Activated naive CD8-positive, alpha-beta T cell treated with anti-CD3 and anti-CD28 coated beads, Interleukin-2, amount 10 ng/mL, durations not matched to agents 7 days and 5 days (primary cell): ENCODE results near the gene GRIK5. TPM values are rescaled to one million over a fixed set of nuclear protein-coding genes. Genes with fewer than 3 reads are reported as not detected.

Experiments
- ATAC-seq: fragments of 150-1000 bp; cut with Tn5 transposase; one replicate; pipeline ENCODE4 v1.10.0; 2021; ENCODE audit warnings: low read depth, moderate library complexity
- POLR2A ChIA-PET: fragments of 350-600 bp; sonication (Branson Sonifier 250); formaldehyde crosslinking; loops from one replicate; lab custom pipeline; 2021; ENCODE audit warnings: antibody characterized with exemption; lab: Charles Lee
- DNase-seq: peaks from one replicate; pipeline ENCODE4 v3.0.0; 2021
- H3K27ac Mint-ChIP-seq: one replicate; pipeline ENCODE4 v1.8.0; 2022; ENCODE audit warnings: mild to moderate bottlenecking, mixed read lengths
- H3K27me3 Mint-ChIP-seq: one replicate; pipeline ENCODE4 v1.8.0; 2022; ENCODE audit warnings: mild to moderate bottlenecking, moderate library complexity, mixed read lengths
- H3K36me3 Mint-ChIP-seq: one replicate; pipeline ENCODE4 v1.8.0; 2021; ENCODE audit warnings: mild to moderate bottlenecking, mixed read lengths
- H3K4me1 Mint-ChIP-seq: one replicate; pipeline ENCODE4 v1.8.0; 2021; ENCODE audit warnings: mixed read lengths
- H3K4me3 Mint-ChIP-seq: one replicate; pipeline ENCODE4 v1.8.0; 2022; ENCODE audit warnings: mild to moderate bottlenecking, moderate library complexity, mixed read lengths
- H3K9me3 Mint-ChIP-seq: one replicate; pipeline ENCODE4 v1.8.0; 2021; ENCODE audit warnings: mixed read lengths
- total RNA-seq, 2 experiments: library from RNA; stranded (reverse); gene quantifications; one replicate each; pipeline ENCODE4 v1.2.3, GENCODE V29; 2021

Gene GRIK5
- total RNA-seq, 2 experiments from 2014 or later: 0.44 to 0.79 TPM

DNA sequence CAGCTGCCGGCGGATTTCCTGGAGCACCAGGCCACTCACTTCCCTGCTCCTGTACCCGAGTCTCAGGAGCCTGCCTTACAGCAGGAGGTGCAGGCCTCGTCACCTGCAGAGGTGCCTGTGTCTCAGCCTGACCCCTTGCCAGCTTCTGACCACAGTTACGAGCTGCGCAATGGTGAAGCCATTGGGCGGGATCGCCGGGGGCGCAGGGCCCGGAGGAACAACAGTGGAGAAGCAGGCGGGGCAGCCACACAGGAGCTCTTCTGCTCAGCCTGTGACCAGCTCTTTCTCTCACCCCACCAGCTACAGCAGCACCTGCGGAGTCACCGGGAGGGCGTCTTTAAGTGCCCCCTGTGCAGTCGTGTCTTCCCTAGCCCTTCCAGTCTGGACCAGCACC, 9.3 kb upstream of the GRIK5 start:
- Mint-ChIP-seq H3K4me3 (no peak overlapping the region), H3K36me3 (peaks cover 18% of the 10 kb centered on the region), H3K9me3 (no peaks in the 10 kb centered on the region), H3K4me1 (peaks cover 35% of the 10 kb centered on the region), H3K27ac (no peak overlapping the region), H3K27me3 (no peaks in the 10 kb centered on the region)
- POLR2A ChIA-PET: no interaction called here
- no peak for DNase-seq
- no peak for ATAC-seq

DNA sequence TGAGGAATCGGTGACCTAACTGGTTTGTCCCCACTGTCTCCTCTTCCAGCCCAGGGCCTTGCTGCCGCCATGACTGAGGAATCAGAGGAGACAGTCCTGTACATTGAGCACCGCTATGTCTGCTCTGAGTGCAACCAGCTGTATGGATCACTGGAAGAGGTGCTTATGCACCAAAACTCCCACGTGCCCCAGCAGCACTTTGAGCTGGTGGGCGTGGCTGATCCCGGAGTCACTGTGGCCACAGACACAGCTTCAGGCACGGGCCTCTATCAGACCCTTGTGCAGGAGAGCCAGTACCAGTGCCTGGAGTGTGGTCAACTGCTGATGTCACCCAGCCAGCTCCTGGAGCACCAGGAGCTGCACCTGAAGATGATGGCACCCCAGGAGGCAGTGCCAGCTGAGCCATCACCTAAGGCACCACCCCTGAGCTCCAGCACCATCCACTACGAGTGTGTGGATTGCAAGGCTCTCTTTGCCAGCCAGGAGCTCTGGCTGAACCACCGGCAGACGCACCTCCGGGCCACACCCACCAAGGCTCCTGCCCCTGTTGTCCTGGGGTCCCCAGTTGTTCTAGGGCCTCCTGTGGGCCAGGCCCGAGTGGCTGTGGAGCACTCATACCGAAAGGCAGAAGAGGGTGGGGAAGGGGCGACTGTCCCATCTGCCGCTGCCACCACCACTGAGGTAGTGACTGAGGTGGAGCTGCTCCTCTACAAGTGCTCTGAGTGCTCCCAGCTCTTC, 8.7 kb upstream of the GRIK5 start:
- POLR2A ChIA-PET: no interaction called here
- peak overlapping the region; percentile 97 for H3K4me3 Mint-ChIP-seq
- no peak for ATAC-seq

DNA sequence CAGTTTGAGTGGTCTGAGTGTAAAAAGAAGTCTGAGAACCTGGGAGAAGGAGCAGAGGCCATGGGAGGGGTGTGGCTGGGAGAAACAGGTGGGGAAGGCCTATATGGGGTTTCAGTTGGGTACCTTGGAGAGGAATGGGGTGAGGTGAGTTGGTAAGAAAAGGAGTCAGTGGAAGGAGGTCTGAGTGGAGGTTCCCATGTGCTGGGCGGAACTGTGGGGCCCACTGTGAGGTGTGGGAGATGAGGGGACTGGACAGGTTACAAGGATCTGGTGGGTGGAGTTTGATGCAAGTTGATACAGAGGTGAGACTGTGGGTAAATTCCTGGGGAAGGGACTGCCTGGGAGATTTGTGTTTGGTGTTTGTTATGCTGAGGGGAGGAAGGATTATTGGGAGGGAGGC, 8.1 kb upstream of the GRIK5 start:
- Mint-ChIP-seq H3K27ac (peak overlapping the region; percentile 42), H3K4me3 (peak overlapping the region; percentile 97), H3K9me3 (no peaks in the 10 kb centered on the region), H3K36me3 (peaks cover 15% of the 10 kb centered on the region), H3K4me1 (peaks cover 36% of the 10 kb centered on the region), H3K27me3 (no peaks in the 10 kb centered on the region)
- ATAC-seq (no peak), DNase-seq (no peak)
- POLR2A ChIA-PET: no interaction called here

More for the DNA sequence above, 8.7 kb upstream of the GRIK5 start:
- DNase-seq: no peak
- Mint-ChIP-seq H3K27ac (peak overlapping the region; percentile 42), H3K9me3 (no peaks in the 10 kb centered on the region), H3K27me3 (no peaks in the 10 kb centered on the region), H3K36me3 (peaks cover 15% of the 10 kb centered on the region), H3K4me1 (peaks cover 35% of the 10 kb centered on the region)

DNA sequence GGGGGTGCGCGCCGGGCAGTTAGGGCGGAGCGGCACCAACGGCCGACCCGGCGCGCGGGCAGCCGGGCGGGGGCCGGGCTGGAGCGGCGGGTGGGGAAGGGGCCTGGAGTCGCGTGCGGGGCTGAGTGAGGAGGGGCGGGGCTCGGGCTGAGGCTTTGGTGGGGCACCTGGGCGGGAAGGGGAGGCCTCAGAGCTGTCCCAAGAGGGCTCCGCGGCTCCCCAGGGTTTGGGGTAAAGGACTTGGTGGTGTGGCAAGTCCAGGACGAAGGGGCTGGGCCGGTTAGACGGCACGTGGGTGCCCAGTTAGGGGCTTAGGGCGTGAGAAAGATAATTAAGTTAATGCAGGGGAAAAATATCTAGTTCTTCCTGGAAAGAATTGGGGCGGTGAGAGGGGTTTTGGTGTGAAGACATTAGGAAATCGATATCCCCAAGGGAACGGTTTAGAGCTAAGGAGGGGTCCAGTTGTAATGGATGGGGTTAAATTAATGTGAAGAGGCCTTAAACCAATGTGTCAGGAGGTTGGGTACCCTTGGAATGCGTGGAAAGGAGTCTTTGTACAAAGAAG, 6.5 kb upstream of the GRIK5 start:
- peak overlapping the region; percentile 91 for H3K27ac Mint-ChIP-seq
- POLR2A ChIA-PET: interaction anchor here (1.0 to 1.7 kb wide), 5 partner anchors 26 to 347 kb away, joined by 3 to 4 read pairs (median 3); partner anchors contain the start of genes GSK3A and ZNF526
- H3K4me3 Mint-ChIP-seq: peak overlapping the region; percentile 97
- peaks cover 10% of the 10 kb centered on the region for H3K36me3 Mint-ChIP-seq
- ATAC-seq (no peak), DNase-seq (no peak)
- H3K4me1 Mint-ChIP-seq: peaks cover 34% of the 10 kb centered on the region
- no peaks in the 10 kb centered on the region for H3K9me3 Mint-ChIP-seq
- no peaks in the 10 kb centered on the region for H3K27me3 Mint-ChIP-seq

DNA sequence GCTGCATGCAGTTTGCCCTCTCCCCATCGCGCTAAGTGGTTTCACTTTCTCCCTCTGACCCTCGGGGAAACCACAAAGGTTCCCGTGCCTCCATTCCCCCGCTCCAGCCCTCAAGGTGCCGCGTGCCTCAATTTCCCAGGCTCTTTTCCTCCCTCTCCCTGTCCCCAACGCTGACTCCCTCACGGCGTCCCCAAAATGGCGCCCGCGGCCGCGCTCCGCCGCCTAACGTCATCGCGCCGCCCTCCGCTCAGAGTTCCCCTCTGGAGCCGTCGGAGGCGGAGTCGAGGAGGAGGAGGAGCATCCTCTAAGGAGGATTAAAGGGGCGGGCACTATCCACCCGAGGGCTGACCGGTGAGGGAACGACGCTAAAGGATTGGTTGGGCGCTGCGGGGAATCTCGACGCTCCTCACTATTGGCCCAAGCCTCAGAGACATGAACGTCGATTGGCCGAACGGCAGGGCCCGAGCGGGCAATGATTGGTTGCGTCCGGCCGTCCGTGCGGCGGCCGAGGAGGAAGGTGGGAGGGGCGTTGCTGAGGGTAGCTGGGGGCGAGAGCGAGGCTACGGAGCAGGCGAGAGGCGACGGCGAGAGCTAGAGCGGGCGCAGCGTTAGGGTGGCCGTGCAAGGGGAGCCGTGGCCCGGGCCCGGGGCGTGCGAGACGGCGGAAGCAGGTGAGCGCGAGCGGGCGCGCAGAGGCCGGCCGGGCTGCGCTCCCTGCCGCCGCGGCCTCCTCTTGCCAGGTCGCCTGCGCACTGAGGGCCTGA, 5.8 kb upstream of the GRIK5 start, which contains the start of gene ZNF574:
ZNF574 (plus strand) TSS at position 551 of the 764 bp plus-strand sequence. CDS start 2,441 bp downstream, outside the sequence.
- Mint-ChIP-seq H3K9me3 (no peaks in the 10 kb centered on the region), H3K4me1 (peaks cover 30% of the 10 kb centered on the region), H3K27ac (peak within 1 kb of the TSS; percentile 99), H3K4me3 (peak within 1 kb of the TSS; percentile 99), H3K27me3 (peaks cover 3% of the 10 kb centered on the region), H3K36me3 (peaks cover 6% of the 10 kb centered on the region)
- POLR2A ChIA-PET: interaction anchor here (1.0 to 1.7 kb wide), 5 partner anchors 26 to 347 kb away, joined by 3 to 4 read pairs (median 3); partner anchors contain the start of genes GSK3A and ZNF526
- DNase-seq: peak; percentile 94
- peak; percentile 99 for ATAC-seq

DNA sequence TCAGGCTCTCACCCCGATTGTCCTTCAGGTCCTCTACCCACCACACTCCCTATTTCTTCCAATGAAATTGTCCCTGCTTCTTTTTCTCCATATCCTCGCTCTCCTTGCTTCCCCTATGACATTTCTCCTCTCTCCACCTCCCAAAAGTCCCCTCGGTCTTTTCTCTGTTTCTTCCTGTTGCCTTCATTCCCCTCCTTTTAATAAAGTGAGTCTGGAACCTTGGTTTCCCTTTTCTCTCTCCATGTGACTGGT, 5.3 kb upstream of the GRIK5 start:
- peaks cover 6% of the 10 kb centered on the region for H3K36me3 Mint-ChIP-seq
- POLR2A ChIA-PET: no interaction called here
- peak overlapping the region; percentile 99 for H3K27ac Mint-ChIP-seq
- ATAC-seq (peak; percentile 1), DNase-seq (no peak)
- no peaks in the 10 kb centered on the region for H3K9me3 Mint-ChIP-seq
- peaks cover 6% of the 10 kb centered on the region for H3K27me3 Mint-ChIP-seq
- H3K4me3 Mint-ChIP-seq: peak overlapping the region; percentile 99
- peaks cover 30% of the 10 kb centered on the region for H3K4me1 Mint-ChIP-seq

DNA sequence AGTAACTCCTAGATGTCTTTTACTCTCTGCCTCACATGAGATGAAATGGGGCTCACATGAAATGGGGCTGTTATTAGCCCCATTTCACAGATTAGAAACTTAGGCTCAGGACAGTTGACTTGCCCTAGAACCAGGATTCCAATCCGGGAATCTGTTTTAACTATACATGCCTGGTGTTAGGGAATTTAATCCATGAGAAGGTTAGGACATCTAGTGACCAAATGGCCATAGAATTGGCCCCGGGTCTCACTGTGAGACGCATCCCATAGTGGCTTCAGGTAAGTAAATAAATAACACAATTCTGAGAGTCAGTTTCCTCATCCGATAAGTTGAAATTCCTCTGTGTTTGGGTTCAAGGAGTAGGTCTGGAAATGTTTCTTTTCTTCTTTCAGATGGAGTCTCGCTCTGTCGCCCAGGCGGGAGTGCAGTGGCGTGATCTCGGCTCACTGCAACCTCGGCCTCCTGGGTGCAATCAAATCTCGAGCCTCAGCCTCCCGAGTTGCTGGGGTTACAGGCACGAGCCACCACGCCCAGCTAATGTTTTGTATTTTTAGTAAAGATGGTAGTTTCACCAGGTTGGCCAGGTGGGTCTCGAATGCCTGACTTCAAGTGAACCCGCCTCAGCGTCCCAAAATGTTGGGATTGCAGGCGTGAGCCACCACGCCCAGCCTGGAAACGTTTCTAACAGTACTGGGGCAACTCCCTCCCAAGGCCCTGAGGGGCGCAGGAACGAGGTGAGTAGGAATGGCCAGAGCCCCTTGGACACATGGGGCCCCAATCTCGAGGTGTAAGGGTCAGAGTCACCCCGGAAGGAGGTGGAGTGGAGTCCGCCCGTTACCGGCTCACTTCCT, 4.7 kb upstream of the GRIK5 start:
- H3K4me1 Mint-ChIP-seq: peaks cover 30% of the 10 kb centered on the region

DNA sequence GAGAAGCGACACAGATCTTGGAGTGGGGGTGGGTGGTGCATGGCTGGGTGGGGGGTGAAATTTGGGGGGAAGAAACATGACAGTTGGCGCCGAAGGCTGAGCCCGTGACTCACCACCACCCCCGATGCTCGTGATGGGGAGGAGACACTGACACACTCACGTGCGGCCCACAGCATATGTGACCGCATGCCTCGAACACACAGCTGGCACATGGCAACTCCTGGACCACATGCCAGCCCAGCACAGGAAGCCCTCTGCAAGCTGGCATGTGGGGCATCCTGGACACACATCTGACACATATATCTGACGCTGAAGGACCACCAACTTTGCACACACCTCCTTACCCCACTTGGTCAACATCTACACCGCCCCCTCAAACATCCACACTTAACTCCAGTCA, 1.2 kb upstream of the GRIK5 start:
- H3K27ac Mint-ChIP-seq: no peak overlapping the region
- peaks cover 4% of the 10 kb centered on the region for H3K36me3 Mint-ChIP-seq
- peaks cover 8% of the 10 kb centered on the region for H3K27me3 Mint-ChIP-seq
- H3K4me3 Mint-ChIP-seq: no peak overlapping the region
- no peak for ATAC-seq
- POLR2A ChIA-PET: no interaction called here
- H3K9me3 Mint-ChIP-seq: no peaks in the 10 kb centered on the region
- H3K4me1 Mint-ChIP-seq: peaks cover 9% of the 10 kb centered on the region
- no peak for DNase-seq

More for the DNA sequence above, 4.7 kb upstream of the GRIK5 start:
- Mint-ChIP-seq H3K4me3 (peak overlapping the region; percentile 99), H3K9me3 (no peaks in the 10 kb centered on the region), H3K36me3 (peaks cover 6% of the 10 kb centered on the region), H3K27me3 (peaks cover 7% of the 10 kb centered on the region), H3K27ac (peak overlapping the region; percentile 99)
- ATAC-seq (no peak), DNase-seq (peak; percentile 48)
- POLR2A ChIA-PET: no interaction called here

DNA sequence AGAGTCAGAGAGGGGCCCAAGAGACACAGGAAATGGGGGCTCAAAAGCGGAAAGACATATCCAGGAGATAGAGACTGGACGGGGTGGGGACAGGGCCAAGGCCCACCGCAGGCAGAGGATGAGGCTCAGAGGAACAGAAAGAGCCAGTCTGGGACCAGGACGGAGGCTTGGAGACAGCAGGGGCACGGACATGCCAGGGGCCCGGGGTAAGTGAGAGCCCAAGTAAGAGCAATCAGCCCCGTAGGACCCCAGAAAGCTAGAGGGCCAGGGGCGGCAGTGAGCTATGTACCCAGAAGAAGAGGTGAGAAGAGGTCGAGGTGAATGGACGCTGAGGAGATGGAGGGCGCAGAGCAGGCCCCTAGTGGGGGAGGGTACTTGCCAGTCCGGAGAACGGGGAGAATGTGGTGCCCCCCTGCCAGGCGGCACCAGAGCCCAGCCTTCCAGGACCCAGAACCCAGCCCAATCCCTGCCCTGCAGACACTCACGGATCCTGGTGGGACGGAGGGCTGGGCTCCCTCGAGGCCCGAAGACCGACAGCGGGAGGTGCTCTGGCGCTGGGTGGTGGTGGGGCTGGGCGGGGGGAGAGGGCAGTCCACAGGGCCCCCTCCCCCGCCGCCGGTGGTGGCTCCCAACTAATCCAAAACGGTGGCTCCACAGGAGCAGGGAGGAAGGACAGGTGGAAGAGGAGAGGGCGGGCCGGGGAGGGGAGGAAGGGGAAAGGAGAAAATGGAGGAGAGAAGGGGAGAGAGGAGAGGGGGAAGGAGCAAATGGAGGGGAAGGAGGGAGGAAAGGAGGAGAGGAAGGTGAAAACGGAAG, 1.0 kb downstream of the GRIK5 start:
- Mint-ChIP-seq H3K4me3 (no peak overlapping the region), H3K36me3 (no peaks in the 10 kb centered on the region), H3K9me3 (no peaks in the 10 kb centered on the region), H3K4me1 (peaks cover 4% of the 10 kb centered on the region), H3K27ac (no peak overlapping the region), H3K27me3 (peaks cover 8% of the 10 kb centered on the region)
- ATAC-seq (no peak), DNase-seq (no peak)
- POLR2A ChIA-PET: no interaction called here

DNA sequence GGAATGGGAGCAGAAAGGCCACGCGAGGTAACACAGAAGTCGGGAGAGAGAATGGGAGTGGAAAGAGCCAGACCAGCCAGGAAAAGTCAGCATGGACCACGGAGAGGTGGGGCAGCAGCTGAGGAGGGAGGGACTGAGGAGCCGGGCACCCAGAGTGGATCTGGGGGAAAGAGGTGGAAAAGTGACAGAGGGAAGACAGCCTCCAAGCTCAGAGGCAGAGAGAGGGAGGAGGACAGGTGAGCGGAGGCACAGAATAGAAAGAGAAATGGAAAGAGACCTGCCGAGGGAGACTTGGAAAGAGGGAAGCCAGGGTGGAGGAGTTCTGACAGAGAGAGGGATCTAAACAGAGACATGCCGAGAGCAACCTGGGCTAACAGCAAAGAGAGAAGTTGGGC, 1.6 kb downstream of the GRIK5 start:
- Mint-ChIP-seq H3K4me3 (no peak overlapping the region), H3K27ac (no peak overlapping the region), H3K36me3 (no peaks in the 10 kb centered on the region), H3K27me3 (peaks cover 8% of the 10 kb centered on the region), H3K4me1 (peaks cover 4% of the 10 kb centered on the region), H3K9me3 (no peaks in the 10 kb centered on the region)
- DNase-seq: no peak
- POLR2A ChIA-PET: no interaction called here
- ATAC-seq: no peak

DNA sequence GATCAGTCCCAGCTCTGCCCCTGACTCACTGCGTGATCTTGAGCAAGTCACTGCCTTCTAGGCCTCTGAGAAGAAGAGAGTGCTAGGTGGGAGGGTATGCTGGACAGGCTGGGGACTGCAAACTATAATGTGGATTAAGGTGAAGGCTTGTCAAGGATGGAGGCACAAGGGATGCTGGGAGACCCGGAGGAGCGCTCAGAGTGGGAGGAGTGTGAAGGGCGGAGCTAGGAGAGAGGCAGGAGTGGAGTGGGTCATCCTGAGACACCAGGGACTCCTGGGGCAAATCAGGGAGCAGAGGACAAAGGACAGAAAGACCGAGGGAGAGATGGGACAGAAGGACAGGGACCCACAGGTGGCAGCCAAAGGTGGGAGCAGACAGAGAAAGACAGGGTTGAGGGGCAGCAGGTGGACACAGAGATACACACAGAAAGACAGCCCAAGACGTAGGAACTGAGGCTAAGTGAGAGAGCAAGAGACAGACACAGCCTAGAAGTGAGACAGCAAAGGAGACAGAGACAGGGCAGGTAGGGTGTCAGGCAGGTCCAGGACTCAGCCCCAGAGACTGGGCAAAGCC, 2.6 kb downstream of the GRIK5 start:
- H3K4me3 Mint-ChIP-seq: no peak overlapping the region
- H3K4me1 Mint-ChIP-seq: no peaks in the 10 kb centered on the region
- ATAC-seq: no peak
- peaks cover 8% of the 10 kb centered on the region for H3K27me3 Mint-ChIP-seq
- no peaks in the 10 kb centered on the region for H3K9me3 Mint-ChIP-seq
- no peak for DNase-seq
- H3K36me3 Mint-ChIP-seq: no peaks in the 10 kb centered on the region
- POLR2A ChIA-PET: no interaction called here
- H3K27ac Mint-ChIP-seq: no peak overlapping the region

DNA sequence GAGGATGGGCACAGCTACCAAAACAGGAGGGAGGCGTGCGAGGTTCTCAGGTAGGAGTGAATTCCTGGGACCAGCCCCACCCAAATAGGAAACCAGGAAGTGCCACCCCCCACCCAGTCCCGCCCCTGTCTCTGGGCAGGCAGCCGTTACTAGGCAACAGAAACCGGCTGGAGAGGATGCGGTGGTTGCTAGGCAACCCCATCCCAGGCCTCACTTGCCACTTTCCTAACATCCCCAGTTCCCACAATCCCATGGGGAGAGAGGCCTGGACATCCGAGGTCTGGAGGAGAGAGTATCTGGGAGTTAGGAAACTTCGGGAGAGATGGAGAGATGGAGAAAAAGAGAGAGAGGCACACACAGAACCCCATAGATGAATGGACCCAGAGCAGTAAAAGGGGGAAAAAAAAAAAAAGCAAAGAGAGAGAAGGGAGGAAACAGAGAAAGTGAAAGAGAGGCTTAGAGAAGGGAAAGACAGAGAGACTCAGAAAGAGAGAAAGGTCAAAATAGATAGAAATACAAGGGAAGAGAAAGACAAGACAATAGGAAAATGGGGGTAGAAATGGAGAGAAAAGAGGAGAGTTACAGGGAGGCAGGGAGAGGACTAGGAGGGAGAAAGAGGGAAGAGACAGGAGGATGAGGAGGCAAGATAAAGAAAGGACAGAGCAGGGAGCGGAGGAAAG, 3.8 kb downstream of the GRIK5 start:
- H3K36me3 Mint-ChIP-seq: no peaks in the 10 kb centered on the region
- POLR2A ChIA-PET: no interaction called here
- DNase-seq: no peak
- no peak for ATAC-seq
- no peak overlapping the region for H3K27ac Mint-ChIP-seq
- H3K4me3 Mint-ChIP-seq: no peak overlapping the region
- H3K9me3 Mint-ChIP-seq: no peaks in the 10 kb centered on the region
- no peaks in the 10 kb centered on the region for H3K4me1 Mint-ChIP-seq
- peaks cover 8% of the 10 kb centered on the region for H3K27me3 Mint-ChIP-seq
